SK-N-SH treated with all-trans-retinoic acid at 6 μM for 48 hours (cell line): ENCODE results near the gene RNF168.

Experiments
- ATAC-seq: fragments of 200-7000 bp; cut with Tn5 transposase; 3 replicates; pipeline ENCODE4 v1.9.1; 2020; ENCODE audit warnings: mild to moderate bottlenecking, moderate library complexity
- ARNTL ChIP-seq: fragments of 450-650 bp; formaldehyde crosslinking; IDR thresholded peaks from 2 replicates; pipeline ENCODE4 v1.5.0; 2020; ENCODE audit warnings: low read depth, mild to moderate bottlenecking, moderate library complexity, borderline replicate concordance
- BACH2 ChIP-seq: fragments of 250-450 bp; sonication (Bioruptor Pico); IDR thresholded peaks from 2 replicates; pipeline ENCODE4 v1.9.0; 2021; ENCODE audit warnings: mild to moderate bottlenecking, borderline replicate concordance
- CREB5 ChIP-seq: fragments of 250-450 bp; sonication (Bioruptor Pico); IDR thresholded peaks from 2 replicates; pipeline ENCODE4 v1.5.1; 2020; ENCODE audit warnings: low read depth, mild to moderate bottlenecking, moderate library complexity
- CSDC2 ChIP-seq: fragments of 250-450 bp; sonication (Bioruptor Pico); IDR thresholded peaks from 2 replicates; pipeline ENCODE4 v1.5.0; 2020; ENCODE audit warnings: mild to moderate bottlenecking, moderate library complexity
- ESRRG ChIP-seq: fragments of 250-450 bp; sonication (Bioruptor Pico); IDR thresholded peaks from 2 replicates; pipeline ENCODE4 v1.6.1; 2021; ENCODE audit warnings: mild to moderate bottlenecking
- ISL1 ChIP-seq: fragments of 250-450 bp; sonication (Bioruptor Pico); IDR thresholded peaks from 2 replicates; pipeline ENCODE4 v2.1.2; 2022; ENCODE audit warnings: mild to moderate bottlenecking, moderate library complexity
- OSR1 ChIP-seq: fragments of 250-450 bp; sonication (Bioruptor Pico); IDR thresholded peaks from 2 replicates; pipeline ENCODE4 v1.8.0; 2022; ENCODE audit warnings: moderate library complexity, mild to moderate bottlenecking, inconsistent platforms
- PPARA ChIP-seq: fragments of 250-450 bp; sonication (Bioruptor Pico); IDR thresholded peaks from 2 replicates; pipeline ENCODE4 v1.5.0; 2020; ENCODE audit warnings: mild to moderate bottlenecking, borderline replicate concordance
- TCF4 ChIP-seq: fragments of 250-450 bp; sonication (Bioruptor Pico); IDR thresholded peaks from 2 replicates; pipeline ENCODE4 v1.8.0; 2021; ENCODE audit warnings: mild to moderate bottlenecking, moderate library complexity, borderline replicate concordance
- ZC3H10 ChIP-seq: fragments of 250-450 bp; sonication (Bioruptor Pico); IDR thresholded peaks from 2 replicates; pipeline ENCODE4 v1.5.1; 2021; ENCODE audit warnings: mild to moderate bottlenecking, moderate library complexity
- ZFP3 ChIP-seq: fragments of 250-450 bp; sonication (Bioruptor Pico); IDR thresholded peaks from 2 replicates; pipeline ENCODE4 v1.5.0; 2020; ENCODE audit warnings: mild to moderate bottlenecking, moderate library complexity
- ZFP30 ChIP-seq: fragments of 450-650 bp; formaldehyde crosslinking; IDR thresholded peaks from 2 replicates; pipeline ENCODE4 v1.5.0; 2022; ENCODE audit warnings: mild to moderate bottlenecking, moderate library complexity
- ZNF565 ChIP-seq: fragments of 450-650 bp; formaldehyde crosslinking; conservative IDR thresholded peaks from 2 replicates; pipeline ENCODE4 v1.5.0; 2020; ENCODE audit warnings: low read depth, mild to moderate bottlenecking, moderate library complexity
- ZNF70 ChIP-seq: fragments of 450-650 bp; formaldehyde crosslinking; IDR thresholded peaks from 2 replicates; pipeline ENCODE4 v1.5.0; 2020; ENCODE audit warnings: mild to moderate bottlenecking, moderate library complexity
- TF ChIP-seq, protein P1 (sequence below): fragments of 250-450 bp; sonication (Bioruptor Pico); IDR thresholded peaks from 2 replicates; pipeline ENCODE4 v1.8.0; 2021; ENCODE audit warnings: low read depth, mild to moderate bottlenecking, moderate library complexity, borderline replicate concordance
- TF ChIP-seq, protein P2 (sequence below): fragments of 250-450 bp; sonication (Bioruptor Pico); IDR thresholded peaks from 2 replicates; pipeline ENCODE4 v1.5.1; 2021; ENCODE audit warnings: mild to moderate bottlenecking, moderate library complexity
- TF ChIP-seq, protein P3 (sequence below): fragments of 250-450 bp; sonication (Bioruptor Pico); IDR thresholded peaks from 2 replicates; pipeline ENCODE4 v1.8.0; 2020; ENCODE audit warnings: mild to moderate bottlenecking, moderate library complexity, borderline replicate concordance

RNF168 gene

DNA sequence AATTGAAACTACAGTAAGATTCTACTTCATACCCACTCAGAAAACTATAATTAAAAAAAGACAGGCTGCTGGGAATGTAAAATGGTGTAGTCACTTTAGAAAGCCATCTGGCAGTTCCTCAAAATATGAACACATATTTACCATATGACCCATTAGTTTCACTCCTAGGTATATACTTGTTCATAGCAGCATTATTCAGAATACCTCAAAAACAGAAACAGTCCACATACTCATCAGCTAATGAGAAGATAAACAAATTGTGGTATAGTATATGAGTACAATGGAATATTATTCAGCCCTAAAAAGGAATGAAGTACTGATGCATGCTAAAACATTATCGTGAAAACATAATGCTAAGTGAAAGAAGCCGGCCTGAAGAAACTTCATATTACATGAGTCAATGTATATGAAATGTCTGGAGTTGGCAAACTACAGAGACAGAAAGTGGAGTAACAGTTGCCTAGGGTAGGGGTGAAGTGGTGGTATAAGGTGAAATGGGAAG is 41.0 kb upstream of the RNF168 start:
- TF ChIP-seq ISL1 (CRISPR knock-in tag), result no peak
- TF ChIP-seq, protein P1, sequence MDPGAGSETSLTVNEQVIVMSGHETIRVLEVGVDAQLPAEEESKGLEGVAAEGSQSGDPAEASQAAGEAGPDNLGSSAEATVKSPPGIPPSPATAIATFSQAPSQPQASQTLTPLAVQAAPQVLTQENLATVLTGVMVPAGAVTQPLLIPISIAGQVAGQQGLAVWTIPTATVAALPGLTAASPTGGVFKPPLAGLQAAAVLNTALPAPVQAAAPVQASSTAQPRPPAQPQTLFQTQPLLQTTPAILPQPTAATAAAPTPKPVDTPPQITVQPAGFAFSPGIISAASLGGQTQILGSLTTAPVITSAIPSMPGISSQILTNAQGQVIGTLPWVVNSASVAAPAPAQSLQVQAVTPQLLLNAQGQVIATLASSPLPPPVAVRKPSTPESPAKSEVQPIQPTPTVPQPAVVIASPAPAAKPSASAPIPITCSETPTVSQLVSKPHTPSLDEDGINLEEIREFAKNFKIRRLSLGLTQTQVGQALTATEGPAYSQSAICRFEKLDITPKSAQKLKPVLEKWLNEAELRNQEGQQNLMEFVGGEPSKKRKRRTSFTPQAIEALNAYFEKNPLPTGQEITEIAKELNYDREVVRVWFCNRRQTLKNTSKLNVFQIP (CRISPR knock-in tag), result no peak
- no peak for TF ChIP-seq ZNF70 (CRISPR knock-in tag)
- no peak for TF ChIP-seq ZFP30
- no peak for TF ChIP-seq ARNTL (CRISPR knock-in tag)
- TF ChIP-seq ESRRG (CRISPR knock-in tag), result no peak
- TF ChIP-seq PPARA (CRISPR knock-in tag), result no peak
- TF ChIP-seq, protein P2, sequence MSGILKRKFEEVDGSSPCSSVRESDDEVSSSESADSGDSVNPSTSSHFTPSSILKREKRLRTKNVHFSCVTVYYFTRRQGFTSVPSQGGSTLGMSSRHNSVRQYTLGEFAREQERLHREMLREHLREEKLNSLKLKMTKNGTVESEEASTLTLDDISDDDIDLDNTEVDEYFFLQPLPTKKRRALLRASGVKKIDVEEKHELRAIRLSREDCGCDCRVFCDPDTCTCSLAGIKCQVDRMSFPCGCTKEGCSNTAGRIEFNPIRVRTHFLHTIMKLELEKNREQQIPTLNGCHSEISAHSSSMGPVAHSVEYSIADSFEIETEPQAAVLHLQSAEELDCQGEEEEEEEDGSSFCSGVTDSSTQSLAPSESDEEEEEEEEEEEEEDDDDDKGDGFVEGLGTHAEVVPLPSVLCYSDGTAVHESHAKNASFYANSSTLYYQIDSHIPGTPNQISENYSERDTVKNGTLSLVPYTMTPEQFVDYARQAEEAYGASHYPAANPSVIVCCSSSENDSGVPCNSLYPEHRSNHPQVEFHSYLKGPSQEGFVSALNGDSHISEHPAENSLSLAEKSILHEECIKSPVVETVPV (CRISPR knock-in tag), result no peak
- TF ChIP-seq BACH2 (CRISPR knock-in tag), result no peak
- no peak for ATAC-seq

DNA sequence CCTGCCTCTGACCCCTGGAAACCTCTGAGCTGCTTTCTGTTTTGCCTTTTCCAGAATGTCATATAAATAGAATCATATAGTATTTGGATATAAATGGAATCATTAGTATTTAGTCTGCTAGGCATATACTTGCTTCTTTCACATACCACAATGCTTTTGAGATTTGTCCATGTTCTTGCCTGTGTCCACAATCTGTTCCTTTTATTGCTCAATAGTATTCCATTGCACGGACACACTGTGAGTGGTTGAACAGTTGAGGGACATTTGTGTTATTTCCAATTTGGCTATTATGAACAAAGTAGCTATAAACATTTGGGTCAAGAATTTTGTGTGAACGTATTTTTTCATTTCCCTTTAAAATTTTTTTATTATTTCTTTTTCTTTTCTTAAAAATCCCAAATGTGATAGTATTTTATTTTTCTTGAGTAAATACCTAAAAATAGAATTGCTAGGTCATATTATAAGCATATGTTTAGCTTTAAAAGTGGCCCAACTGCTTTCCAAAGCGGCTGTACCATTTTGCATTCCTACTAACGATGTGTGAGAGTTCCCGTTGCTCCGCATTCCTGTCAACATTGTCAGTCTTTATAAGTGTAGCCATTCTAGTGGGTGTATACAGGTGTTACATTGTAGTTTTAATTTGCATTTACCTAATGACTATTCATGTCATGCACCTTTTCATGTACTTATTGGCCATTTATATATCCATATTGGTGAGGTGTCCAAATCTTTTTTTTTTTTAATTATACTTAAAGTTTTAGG is 38.3 kb upstream of the RNF168 start:
- no peak for ATAC-seq
- TF ChIP-seq TCF4 (CRISPR knock-in tag) (no peak), ZFP3 (CRISPR knock-in tag) (no peak), ISL1 (CRISPR knock-in tag) (no peak), ZC3H10 (no peak), ESRRG (CRISPR knock-in tag) (no peak), CREB5 (CRISPR knock-in tag) (no peak), PPARA (CRISPR knock-in tag) (no peak), OSR1 (CRISPR knock-in tag) (no peak), BACH2 (CRISPR knock-in tag) (no peak), ZNF565 (CRISPR knock-in tag) (no peak), ZFP30 (no peak)
- TF ChIP-seq, protein P3, sequence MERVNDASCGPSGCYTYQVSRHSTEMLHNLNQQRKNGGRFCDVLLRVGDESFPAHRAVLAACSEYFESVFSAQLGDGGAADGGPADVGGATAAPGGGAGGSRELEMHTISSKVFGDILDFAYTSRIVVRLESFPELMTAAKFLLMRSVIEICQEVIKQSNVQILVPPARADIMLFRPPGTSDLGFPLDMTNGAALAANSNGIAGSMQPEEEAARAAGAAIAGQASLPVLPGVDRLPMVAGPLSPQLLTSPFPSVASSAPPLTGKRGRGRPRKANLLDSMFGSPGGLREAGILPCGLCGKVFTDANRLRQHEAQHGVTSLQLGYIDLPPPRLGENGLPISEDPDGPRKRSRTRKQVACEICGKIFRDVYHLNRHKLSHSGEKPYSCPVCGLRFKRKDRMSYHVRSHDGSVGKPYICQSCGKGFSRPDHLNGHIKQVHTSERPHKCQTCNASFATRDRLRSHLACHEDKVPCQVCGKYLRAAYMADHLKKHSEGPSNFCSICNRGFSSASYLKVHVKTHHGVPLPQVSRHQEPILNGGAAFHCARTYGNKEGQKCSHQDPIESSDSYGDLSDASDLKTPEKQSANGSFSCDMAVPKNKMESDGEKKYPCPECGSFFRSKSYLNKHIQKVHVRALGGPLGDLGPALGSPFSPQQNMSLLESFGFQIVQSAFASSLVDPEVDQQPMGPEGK (CRISPR knock-in tag), result no peak
- TF ChIP-seq, protein P2 (CRISPR knock-in tag), result no peak
- TF ChIP-seq, all 23 proteins: peak for 0

- no peak for ATAC-seq
- TF ChIP-seq CSDC2 (no peak), ISL1 (CRISPR knock-in tag) (no peak), ZC3H10 (no peak)
- TF ChIP-seq, protein P3 (CRISPR knock-in tag), result no peak
These were observed 33.9 kb upstream of the RNF168 start for GRCh38 chr3:196537319-196537984.
